Measurements from ENCODE around the gene DLGAP1. TPM values are rescaled to one million over a fixed set of nuclear protein-coding genes. Genes with fewer than 3 reads are reported as not detected.

DLGAP1 gene
- total RNA-seq, 2 experiments from 2014 or later, result 0.31 to 0.36 TPM

GRCh38 chr18:3552305-3552704, 902.8 kb downstream of the DLGAP1 start:
- no peaks in the 10 kb centered on the region for H3K36me3 Mint-ChIP-seq (ENCODE audit: low read depth)
- Histone ChIP-seq H3K27ac (ENCODE audit: low read depth in 1 of 2, low read length in 2 of 2) (no peak overlapping the region), H3K36me3 (ENCODE audit: insufficient read depth, low read length) (no peaks in the 10 kb centered on the region), H3K4me3 (ENCODE audit: low read length) (no peak overlapping the region), H3K4me1 (ENCODE audit: insufficient read depth, low read length) (no peaks in the 10 kb centered on the region), H3K27me3 (ENCODE audit: control insufficient read depth in 1 of 2, insufficient read depth in 2 of 2, low read length in 2 of 2) (no peaks in the 10 kb centered on the region), H3K9me3 (ENCODE audit: control insufficient read depth in 1 of 2, insufficient read depth in 1 of 2, low read length in 2 of 2) (no peaks in the 10 kb centered on the region)
- POLR2A ChIA-PET, result no interaction called here
- ATAC-seq (ENCODE audit: poor library complexity) (no peak), DNase-seq (no peak)
- no peaks in the 10 kb centered on the region for H3K27me3 Mint-ChIP-seq
- CTCF ChIA-PET, result no interaction called here
- intact Hi-C loops (cut with DNase I, micrococcal nuclease), result no loop called here
- H3K9me3 Mint-ChIP-seq, result no peaks in the 10 kb centered on the region
- no peak for TF ChIP-seq CTCF (IDR thresholded peaks at IDR 0.05)
- H3K4me3 Mint-ChIP-seq, result no peak overlapping the region
- H3K27ac Mint-ChIP-seq, result no peak overlapping the region
- H3K4me1 Mint-ChIP-seq (ENCODE audit: low read depth), result no peaks in the 10 kb centered on the region

GRCh38 chr18:3547891-3548615, 907.1 kb downstream of the DLGAP1 start:
- Histone ChIP-seq H3K4me3 (ENCODE audit: low read length) (no peak overlapping the region), H3K9me3 (ENCODE audit: control insufficient read depth in 1 of 2, insufficient read depth in 1 of 2, low read length in 2 of 2) (no peaks in the 10 kb centered on the region), H3K27me3 (ENCODE audit: control insufficient read depth in 1 of 2, insufficient read depth in 2 of 2, low read length in 2 of 2) (no peaks in the 10 kb centered on the region), H3K36me3 (ENCODE audit: insufficient read depth, low read length) (no peaks in the 10 kb centered on the region), H3K27ac (ENCODE audit: low read depth in 1 of 2, low read length in 2 of 2) (no peak overlapping the region), H3K4me1 (ENCODE audit: insufficient read depth, low read length) (no peaks in the 10 kb centered on the region)
- H3K9me3 Mint-ChIP-seq, result no peaks in the 10 kb centered on the region
- H3K27ac Mint-ChIP-seq, result no peak overlapping the region
- intact Hi-C loops (cut with DNase I, micrococcal nuclease), result no loop called here
- no peaks in the 10 kb centered on the region for H3K4me1 Mint-ChIP-seq (ENCODE audit: low read depth)
- TF ChIP-seq CTCF (IDR thresholded peaks at IDR 0.05), result no peak
- ChIA-PET POLR2A (no interaction called here), CTCF (interaction anchor here (0.6 kb wide), 1 partner anchor 74 kb away, joined by 3 read pairs; no protein-coding TSS in a partner anchor)
- ATAC-seq (ENCODE audit: poor library complexity), result no peak
- no peak overlapping the region for H3K4me3 Mint-ChIP-seq
- no peaks in the 10 kb centered on the region for H3K36me3 Mint-ChIP-seq (ENCODE audit: low read depth)
- H3K27me3 Mint-ChIP-seq, result no peaks in the 10 kb centered on the region
- DNase-seq, result no peak

GRCh38 chr18:3546106-3546505, 909.0 kb downstream of the DLGAP1 start:
- H3K27me3 Mint-ChIP-seq, result peaks cover 9% of the 10 kb centered on the region
- no peak overlapping the region for H3K4me3 ChIP-seq (ENCODE audit: low read length)
- no peaks in the 10 kb centered on the region for H3K9me3 Mint-ChIP-seq
- no peak overlapping the region for H3K4me3 Mint-ChIP-seq
- H3K36me3 Mint-ChIP-seq (ENCODE audit: low read depth), result no peaks in the 10 kb centered on the region
- CTCF ChIA-PET, result no interaction called here
- no peak for TF ChIP-seq CTCF (IDR thresholded peaks at IDR 0.05)
- POLR2A ChIA-PET, result no interaction called here
- H3K27ac ChIP-seq (ENCODE audit: low read depth in 1 of 2, low read length in 2 of 2), result no peak overlapping the region
- no peaks in the 10 kb centered on the region for H3K4me1 Mint-ChIP-seq (ENCODE audit: low read depth)
- H3K9me3 ChIP-seq (ENCODE audit: control insufficient read depth in 1 of 2, insufficient read depth in 1 of 2, low read length in 2 of 2), result no peaks in the 10 kb centered on the region
- no peaks in the 10 kb centered on the region for H3K36me3 ChIP-seq (ENCODE audit: insufficient read depth, low read length)
- no peaks in the 10 kb centered on the region for H3K27me3 ChIP-seq (ENCODE audit: control insufficient read depth in 1 of 2, insufficient read depth in 2 of 2, low read length in 2 of 2)
- intact Hi-C loops (cut with DNase I, micrococcal nuclease), result no loop called here
- ATAC-seq (ENCODE audit: poor library complexity) (no peak), DNase-seq (no peak)
- no peak overlapping the region for H3K27ac Mint-ChIP-seq
- no peaks in the 10 kb centered on the region for H3K4me1 ChIP-seq (ENCODE audit: insufficient read depth, low read length)

All from CD4-positive, alpha-beta T cell (primary cell).